IMR-90 (cell line): ENCODE measurements around the gene SNAP29. TPM values are rescaled to one million over a fixed set of nuclear protein-coding genes. Genes with fewer than 3 reads are reported as not detected.

ENCODE experiments used
- ATAC-seq: fragments of 200-7000 bp; cut with Tn5 transposase; 2 replicates; pipeline ENCODE4 v1.9.1; 2020; ENCODE audit warnings: low read depth, mild to moderate bottlenecking, moderate library complexity
- BruUV-seq: library from RNA; stranded (reverse); fragments of 400-500 nt; replicated peaks from 2 replicates; lab custom pipeline; 2021; lab: Mats Ljungman, UMichigan
- CTCF ChIA-PET: fragments of 300-600 bp; formaldehyde crosslinking; extraction: SDS; loops from one replicate; lab custom pipeline; 2021; ENCODE audit warnings: antibody characterized with exemption; lab: Yijun Ruan, JAX
- POLR2A ChIA-PET: fragments of 300-600 bp; sonication (Branson Sonifier 250); formaldehyde crosslinking; loops from one replicate; lab custom pipeline; 2022; ENCODE audit warnings: antibody characterized with exemption; ENCODE audit not compliant: unreplicated experiment; lab: Charles Lee
- DNase-seq: peaks from one replicate; pipeline ENCODE4 v3.0.0; 2013
- H2AFZ ChIP-seq: replicated peaks from 2 replicates; pipeline ENCODE3; 2013; ENCODE audit warnings: low read length, mild to moderate bottlenecking; ENCODE audit not compliant: poor library complexity
- H2AK5ac ChIP-seq: 2 replicates; pipeline ENCODE4 v1.6.1; 2013; ENCODE audit warnings: low read depth, low read length, inconsistent platforms
- H2AK9ac ChIP-seq: replicated peaks from 2 replicates; pipeline ENCODE3; 2013; ENCODE audit warnings: mild to moderate bottlenecking, low read depth, low read length, moderate library complexity; ENCODE audit not compliant: poor library complexity
- H2BK120ac ChIP-seq: 2 replicates; pipeline ENCODE4 v1.6.1; 2013; ENCODE audit warnings: low read depth, low read length, inconsistent platforms
- H2BK15ac ChIP-seq: 3 replicates; pipeline ENCODE4 v1.6.1; 2013; ENCODE audit warnings: low read depth, low read length, inconsistent platforms
- H2BK20ac ChIP-seq: 2 replicates; pipeline ENCODE4 v1.6.1; 2013; ENCODE audit warnings: low read depth, mild to moderate bottlenecking, inconsistent platforms, low read length, moderate library complexity
- H2BK5ac ChIP-seq: 2 replicates; pipeline ENCODE4 v1.6.1; 2013; ENCODE audit warnings: mild to moderate bottlenecking, low read depth, low read length, inconsistent platforms; ENCODE audit not compliant: poor library complexity, severe bottlenecking
- H3K14ac ChIP-seq: replicated peaks from 2 replicates; pipeline ENCODE4 v1.6.1; 2013; ENCODE audit warnings: low read depth, low read length, inconsistent platforms
- H3K18ac ChIP-seq: 2 replicates; pipeline ENCODE4 v1.6.1; 2013; ENCODE audit warnings: low read depth, low read length, control low read depth
- H3K23ac ChIP-seq: 2 replicates; pipeline ENCODE4 v1.6.1; 2013; ENCODE audit warnings: low read depth, low read length, inconsistent platforms
- H3K27ac ChIP-seq: 2 replicates; pipeline ENCODE4 v1.5.1; 2013; ENCODE audit warnings: mild to moderate bottlenecking, control low read depth, low read length; ENCODE audit not compliant: insufficient read depth
- H3K27me3 ChIP-seq: 2 replicates; pipeline ENCODE4 v1.6.1; 2013; ENCODE audit warnings: low read length; ENCODE audit not compliant: control insufficient read depth, insufficient read depth
- H3K36me3 ChIP-seq: 2 replicates; pipeline ENCODE4 v1.6.1; 2013; ENCODE audit warnings: low read length, mixed read lengths; ENCODE audit not compliant: control insufficient read depth, insufficient read depth
- H3K4ac ChIP-seq: 2 replicates; pipeline ENCODE4 v1.6.1; 2013; ENCODE audit warnings: low read depth, low read length, inconsistent platforms
- H3K4me1 ChIP-seq: 2 replicates; pipeline ENCODE4 v1.6.1; 2013; ENCODE audit warnings: low read length, mixed read lengths; ENCODE audit not compliant: control insufficient read depth, insufficient read depth
- H3K4me2 ChIP-seq: 2 replicates; pipeline ENCODE4 v1.6.1; 2013; ENCODE audit warnings: low read depth, mild to moderate bottlenecking, control low read depth, low read length, moderate library complexity
- H3K4me3 ChIP-seq: 2 replicates; pipeline ENCODE4 v1.5.1; 2013; ENCODE audit warnings: low read depth, mild to moderate bottlenecking, control low read depth, low read length, moderate library complexity; ENCODE audit not compliant: insufficient read depth
- H3K56ac ChIP-seq: 2 replicates; pipeline ENCODE4 v1.6.1; 2013; ENCODE audit warnings: low read length, inconsistent platforms; ENCODE audit not compliant: insufficient read depth; ENCODE audit errors: extremely low read depth
- H3K79me1 ChIP-seq, 2 experiments: 2 replicates each; pipeline ENCODE4 v1.6.1; 2013; ENCODE audit warnings: low read length in 2 of 2, inconsistent platforms in 1 of 2, low read depth in 1 of 2
- H3K9ac ChIP-seq: 2 replicates; pipeline ENCODE4 v1.6.1; 2013; ENCODE audit warnings: low read depth, low read length, control low read depth
- H3K9me1 ChIP-seq: 2 replicates; pipeline ENCODE4 v1.6.1; 2013; ENCODE audit warnings: low read length, inconsistent platforms; ENCODE audit not compliant: insufficient read depth
- H3K9me3 ChIP-seq: 2 replicates; pipeline ENCODE4 v1.6.1; 2013; ENCODE audit warnings: low read length; ENCODE audit not compliant: control insufficient read depth, insufficient read depth
- H4K20me1 ChIP-seq: 2 replicates; pipeline ENCODE4 v1.6.1; 2013; ENCODE audit warnings: low read length, inconsistent platforms; ENCODE audit not compliant: insufficient read depth
- H4K5ac ChIP-seq: 2 replicates; pipeline ENCODE4 v1.6.1; 2013; ENCODE audit warnings: mild to moderate bottlenecking, low read depth, low read length, control low read depth
- H4K8ac ChIP-seq, 2 experiments: 2 replicates each; pipeline ENCODE4 v1.6.1; 2013; ENCODE audit warnings: low read depth in 2 of 2, low read length in 2 of 2, control low read depth in 1 of 2, inconsistent platforms in 1 of 2
- H4K91ac ChIP-seq: 2 replicates; pipeline ENCODE4 v1.6.1; 2013; ENCODE audit warnings: low read depth, low read length, inconsistent platforms; ENCODE audit not compliant: insufficient read depth
- BHLHE40 ChIP-seq: fragments of 150-350 bp; IDR thresholded peaks from 2 replicates; pipeline ENCODE4 v1.6.1; 2016; ENCODE audit warnings: mild to moderate bottlenecking, low read depth, low read length
- CEBPB ChIP-seq: IDR thresholded peaks from 2 replicates; pipeline ENCODE4 v1.6.1; 2012; ENCODE audit warnings: low read depth, low read length, improper control_type of control experiment
- CHD1 ChIP-seq: IDR thresholded peaks from 2 replicates; pipeline ENCODE4 v1.6.1; 2012; ENCODE audit warnings: low read depth, low read length, improper control_type of control experiment
- CTCF ChIP-seq: conservative IDR thresholded peaks from 2 replicates; pipeline ENCODE4 v1.5.1; 2012; ENCODE audit warnings: mild to moderate bottlenecking, low read depth, low read length, improper control_type of control experiment
- ELK1 ChIP-seq: fragments of 150-350 bp; IDR thresholded peaks from 2 replicates; pipeline ENCODE4 v1.6.1; 2016; ENCODE audit warnings: low read depth, mild to moderate bottlenecking, low read length, moderate library complexity, borderline replicate concordance
- FOS ChIP-seq: fragments of 150-350 bp; IDR thresholded peaks from 2 replicates; pipeline ENCODE4 v1.6.1; 2016; ENCODE audit warnings: low read depth, low read length
- MAFK ChIP-seq: IDR thresholded peaks from 2 replicates; pipeline ENCODE4 v1.6.1; 2012; ENCODE audit warnings: low read depth, low read length, improper control_type of control experiment
- MXI1 ChIP-seq: IDR thresholded peaks from 2 replicates; pipeline ENCODE4 v1.6.1; 2012; ENCODE audit warnings: low read depth, mild to moderate bottlenecking, low read length, moderate library complexity, borderline replicate concordance
- NFE2L2 ChIP-seq: fragments of 150-350 bp; IDR thresholded peaks from 2 replicates; pipeline ENCODE4 v1.6.1; 2016; ENCODE audit warnings: low read depth, mild to moderate bottlenecking, low read length
- POLR2A ChIP-seq: IDR thresholded peaks from 2 replicates; pipeline ENCODE4 v1.6.1; 2012; ENCODE audit warnings: mild to moderate bottlenecking, low read depth, low read length
- RAD21 ChIP-seq: IDR thresholded peaks from 2 replicates; pipeline ENCODE4 v1.6.1; 2012; ENCODE audit warnings: low read length, improper control_type of control experiment
- RCOR1 ChIP-seq: IDR thresholded peaks from 2 replicates; pipeline ENCODE4 v1.6.1; 2012; ENCODE audit warnings: mild to moderate bottlenecking, low read length, improper control_type of control experiment; ENCODE audit not compliant: insufficient replicate concordance
- RFX5 ChIP-seq: IDR thresholded peaks from 2 replicates; pipeline ENCODE4 v1.8.0; 2012; ENCODE audit warnings: low read depth, mild to moderate bottlenecking, low read length, moderate library complexity
- SMC3 ChIP-seq: fragments of 150-350 bp; IDR thresholded peaks from 2 replicates; pipeline ENCODE4 v1.6.1; 2016; ENCODE audit warnings: low read depth, mild to moderate bottlenecking, antibody characterized with exemption, low read length, moderate library complexity
- USF2 ChIP-seq: fragments of 150-350 bp; IDR thresholded peaks from 2 replicates; pipeline ENCODE4 v1.6.1; 2017; ENCODE audit warnings: mild to moderate bottlenecking, antibody characterized with exemption, low read length, low read depth
- whole genome bisulfite sequencing, 2 experiments: methylation state at CpG; one replicate each; pipeline versions ENCODE4 v1.1.5 to v1.1.7; 2013; ENCODE audit warnings: missing lambda C conversion rate in 2 of 2; ENCODE audit not compliant: insufficient read length in 1 of 2; ENCODE audit errors: extremely low coverage in 2 of 2; 5-methylcytosine and 5-hydroxymethylcytosine counted together
- dilution Hi-C: fragments of 300-500 bp; cut with HindIII; formaldehyde crosslinking; loops from one replicate; pipeline ENCODE4 v1.14.3; 2018; ENCODE audit warnings: low sequenced_read_pairs; ENCODE audit not compliant: unreplicated experiment
- in situ Hi-C: fragments of 300-500 bp; cut with MboI; formaldehyde crosslinking; loops from 3 replicates; pipeline ENCODE4 v1.14.3; 2019; ENCODE audit warnings: low sequenced_read_pairs, inconsistent platforms, mixed read lengths
- intact Hi-C: fragments of 100-400 bp; cut with micrococcal nuclease; formaldehyde crosslinking; loops from 2 replicates; pipeline ENCODE4 v1.10.0; 2022
- polyA plus RNA-seq, 3 experiments: library from polyadenylated mRNA; depleted of rRNA; stranded (reverse); fragments of >200 nt; gene quantifications; 2 replicates each; pipeline ENCODE4 v1.2.3, GENCODE V29; 2012; ENCODE audit warnings: low replicate concordance in 1 of 3
- total RNA-seq: library from RNA; depleted of rRNA; stranded (reverse); fragments of >200 nt; gene quantifications from 2 replicates; pipeline ENCODE4 v1.2.3, GENCODE V29; 2012

Gene SNAP29
- total and polyA plus RNA-seq, 2 of the 4 experiments (the other 2 are of a cell fraction) = 10.6 to 29.5 TPM

- Histone ChIP-seq H3K4ac (no peak overlapping the region), H3K79me1 (0 out of 4 replicates have a peak, but pooled peaks cover 0 to 2% of the 10 kb centered on the region in 2 experiments), H3K4me2 (no peak overlapping the region), H2BK20ac (no peak overlapping the region), H2BK120ac (no peak overlapping the region), H3K23ac (no peak overlapping the region), H2AFZ (no peak overlapping the region), H4K91ac (no peak overlapping the region), H4K8ac (no peak overlapping the region), H3K9ac (no peak overlapping the region), H3K9me3 (no peaks in the 10 kb centered on the region), H3K14ac (no peak overlapping the region), H3K56ac (no peak overlapping the region), H3K4me1 (peaks cover 7% of the 10 kb centered on the region), H2BK5ac (no peak overlapping the region), H4K20me1 (no peaks in the 10 kb centered on the region), H3K18ac (no peak overlapping the region), H3K27me3 (no peaks in the 10 kb centered on the region), H3K27ac (no peak overlapping the region), H4K5ac (no peak overlapping the region), H2BK15ac (no peak overlapping the region), H2AK5ac (no peak overlapping the region), H3K9me1 (0 out of 2 replicates have a peak, but pooled peaks cover 10% of the 10 kb centered on the region), H3K4me3 (no peak overlapping the region), H3K36me3 (no peaks in the 10 kb centered on the region), H2AK9ac (no peak overlapping the region)
- intact Hi-C loops = no loop called here
- no peak for DNase-seq
- dilution Hi-C loops = no loop called here
- no TSS peak for BruUV-seq
- in situ Hi-C loops = no loop called here
- TF ChIP-seq RCOR1 = no peak
- TF ChIP-seq MXI1 = no peak
- no peak for TF ChIP-seq RAD21
- TF ChIP-seq CTCF = no peak
- no peak for TF ChIP-seq FOS
- no peak for TF ChIP-seq RFX5
- TF ChIP-seq CEBPB = no peak
- no peak for TF ChIP-seq USF2
- no peak for TF ChIP-seq ELK1
- no peak for TF ChIP-seq MAFK
- no peak for TF ChIP-seq CHD1
- no peak for TF ChIP-seq SMC3
- TF ChIP-seq NFE2L2 = no peak
- TF ChIP-seq BHLHE40 = no peak
- TF ChIP-seq POLR2A = no peak
- WGBS, 2 experiments = 82% methylated on average over 4 of the region's 7 CpGs; no CpG with 5 or more reads in 1 of the 2 experiments
- no peak for ATAC-seq
- ChIA-PET POLR2A (no interaction called here), CTCF (interaction anchor here (1.4 kb wide), 1 partner anchor 13 kb away, joined by 3 read pairs; no protein-coding TSS in a partner anchor)
Observed at GRCh38 chr22:20899827-20900423, 41.1 kb downstream of the SNAP29 start.
